ENCODE results near the gene TIMM44. TPM values are rescaled to one million over a fixed set of nuclear protein-coding genes. Genes with fewer than 3 reads are reported as not detected.
"Not testable (repeated sequence)": the region's sequence is repeated elsewhere in the genome, so short reads cannot be mapped to it uniquely, and the experiment has no call there.

TIMM44 gene
- total RNA-seq, 1 donor: 57.9 TPM

DNA sequence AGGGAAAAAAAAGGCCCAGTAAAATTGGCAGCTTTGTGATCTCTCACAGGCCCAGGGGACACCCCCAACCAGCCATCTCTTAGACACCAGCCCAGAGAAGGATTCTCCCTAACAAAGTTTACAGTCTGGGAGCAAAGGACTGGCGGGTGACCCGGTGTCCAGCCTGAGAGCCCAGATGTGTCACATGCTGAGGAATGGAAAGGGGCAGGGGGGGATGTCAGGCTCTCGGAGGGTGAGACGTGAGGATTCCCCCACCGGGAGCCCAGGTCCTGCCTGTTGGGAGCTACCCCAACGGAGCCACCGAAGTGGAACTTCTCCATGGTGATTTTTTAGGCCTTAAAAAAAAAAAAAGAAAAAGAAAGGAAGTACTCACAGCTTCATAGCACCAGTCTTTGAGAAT, 12.7 kb downstream of the TIMM44 start:
- TF ChIP-seq, protein P1, sequence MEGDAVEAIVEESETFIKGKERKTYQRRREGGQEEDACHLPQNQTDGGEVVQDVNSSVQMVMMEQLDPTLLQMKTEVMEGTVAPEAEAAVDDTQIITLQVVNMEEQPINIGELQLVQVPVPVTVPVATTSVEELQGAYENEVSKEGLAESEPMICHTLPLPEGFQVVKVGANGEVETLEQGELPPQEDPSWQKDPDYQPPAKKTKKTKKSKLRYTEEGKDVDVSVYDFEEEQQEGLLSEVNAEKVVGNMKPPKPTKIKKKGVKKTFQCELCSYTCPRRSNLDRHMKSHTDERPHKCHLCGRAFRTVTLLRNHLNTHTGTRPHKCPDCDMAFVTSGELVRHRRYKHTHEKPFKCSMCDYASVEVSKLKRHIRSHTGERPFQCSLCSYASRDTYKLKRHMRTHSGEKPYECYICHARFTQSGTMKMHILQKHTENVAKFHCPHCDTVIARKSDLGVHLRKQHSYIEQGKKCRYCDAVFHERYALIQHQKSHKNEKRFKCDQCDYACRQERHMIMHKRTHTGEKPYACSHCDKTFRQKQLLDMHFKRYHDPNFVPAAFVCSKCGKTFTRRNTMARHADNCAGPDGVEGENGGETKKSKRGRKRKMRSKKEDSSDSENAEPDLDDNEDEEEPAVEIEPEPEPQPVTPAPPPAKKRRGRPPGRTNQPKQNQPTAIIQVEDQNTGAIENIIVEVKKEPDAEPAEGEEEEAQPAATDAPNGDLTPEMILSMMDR (IDR thresholded peaks at IDR 0.05; ENCODE audit: insufficient read depth, low read depth, low read length): no peak
- DNase-seq (ENCODE audit: low read depth): no peak
- H3K4me3 ChIP-seq (ENCODE audit: low read depth, low read length): no peak overlapping the region

DNA sequence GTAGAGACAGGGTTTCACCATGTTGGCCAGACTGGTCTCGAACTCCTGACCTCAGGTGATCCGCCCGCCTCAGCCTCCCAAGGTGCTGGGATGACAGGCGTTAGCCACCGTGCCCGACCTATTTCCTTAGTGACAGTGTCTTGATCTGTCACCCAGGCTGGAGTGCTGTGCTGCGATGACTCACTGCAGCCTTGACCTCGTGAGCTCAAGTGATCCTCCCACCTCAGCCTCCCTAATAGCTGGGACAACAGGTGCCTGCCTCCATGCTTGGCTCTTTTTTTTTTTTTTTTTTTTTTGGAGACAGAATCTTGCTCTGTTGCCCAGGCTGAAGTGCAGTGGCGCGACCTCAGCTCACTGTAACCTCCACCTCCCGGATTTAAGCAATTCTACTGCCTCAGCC, 13.4 kb downstream of the TIMM44 start:
- not testable (repeated sequence) for DNase-seq (ENCODE audit: low read depth); H3K4me3 ChIP-seq (ENCODE audit: low read depth, low read length)

DNA sequence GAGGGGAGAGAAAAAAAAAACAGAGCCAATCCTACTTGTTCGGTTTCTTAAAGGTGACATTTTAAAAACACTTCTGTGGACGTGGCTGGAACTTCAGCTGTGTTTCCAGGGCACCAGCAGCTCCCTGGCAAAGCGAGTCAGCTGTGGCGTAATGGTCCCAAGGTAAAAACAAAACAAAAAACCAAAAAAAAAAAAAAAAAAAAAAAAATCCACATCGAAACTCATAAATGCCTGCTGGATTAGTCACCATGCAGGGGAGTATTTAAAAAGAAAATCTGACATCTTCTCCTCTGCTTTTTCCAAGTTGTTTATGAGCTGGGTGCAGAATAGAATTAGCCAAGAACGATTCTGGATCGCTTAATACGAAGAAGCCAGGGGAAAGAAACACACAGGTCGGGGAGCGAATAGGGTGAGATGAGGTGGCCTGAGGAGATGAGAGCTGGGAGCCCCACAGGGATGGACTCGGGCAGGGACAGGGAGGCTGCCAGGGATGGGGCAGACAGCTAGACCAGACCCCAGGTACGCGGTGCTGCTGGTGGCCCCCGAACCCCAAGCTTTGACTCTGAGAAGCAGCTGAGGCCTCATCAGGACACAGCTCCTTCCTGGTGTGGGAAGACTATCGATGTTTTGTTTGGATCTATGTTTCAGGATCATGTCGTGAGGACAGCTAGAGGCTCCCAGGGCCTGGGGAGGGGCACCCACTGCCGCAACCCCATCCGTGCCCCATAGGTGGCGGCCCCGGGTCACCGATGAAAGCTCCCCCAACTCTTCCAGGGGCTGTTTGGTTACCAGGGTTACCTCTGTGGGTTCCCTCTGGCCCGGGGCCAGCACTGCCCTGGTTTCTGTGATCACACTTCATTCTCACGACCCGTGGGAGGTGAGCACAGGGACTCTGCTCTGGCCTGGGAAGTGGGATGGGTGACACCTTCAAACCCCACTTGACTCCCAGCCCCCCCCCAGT, 14.4 kb downstream of the TIMM44 start:
- TF ChIP-seq, protein P1 (IDR thresholded peaks at IDR 0.05; ENCODE audit: insufficient read depth, low read depth, low read length): peak; percentile 57
- peak overlapping the region; percentile 27 for H3K4me3 ChIP-seq (ENCODE audit: low read depth, low read length)
- DNase-seq (ENCODE audit: low read depth): peak; percentile 93

DNA sequence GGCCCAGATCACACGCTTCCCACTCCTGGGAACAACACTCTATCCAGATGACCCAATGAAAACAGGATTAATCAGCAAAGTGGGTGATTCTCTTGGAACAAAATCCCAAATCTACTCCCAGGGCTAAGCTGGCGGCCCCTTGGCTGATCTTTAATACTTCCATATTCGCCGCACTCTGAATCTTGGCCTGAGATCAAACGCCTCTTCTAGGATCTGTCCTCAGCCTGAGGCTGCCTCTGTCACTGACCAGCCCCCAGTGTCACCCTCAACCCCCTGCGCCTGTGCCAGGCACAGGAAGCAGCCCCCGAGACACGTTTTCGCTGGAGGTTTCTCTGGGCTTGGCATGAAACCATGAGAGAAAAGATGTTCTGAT, 15.1 kb downstream of the TIMM44 start:
- H3K4me3 ChIP-seq (ENCODE audit: low read depth, low read length): peak overlapping the region; percentile 10
- TF ChIP-seq, protein P1 (IDR thresholded peaks at IDR 0.05; ENCODE audit: insufficient read depth, low read depth, low read length): no peak
- DNase-seq (ENCODE audit: low read depth): no peak

DNA sequence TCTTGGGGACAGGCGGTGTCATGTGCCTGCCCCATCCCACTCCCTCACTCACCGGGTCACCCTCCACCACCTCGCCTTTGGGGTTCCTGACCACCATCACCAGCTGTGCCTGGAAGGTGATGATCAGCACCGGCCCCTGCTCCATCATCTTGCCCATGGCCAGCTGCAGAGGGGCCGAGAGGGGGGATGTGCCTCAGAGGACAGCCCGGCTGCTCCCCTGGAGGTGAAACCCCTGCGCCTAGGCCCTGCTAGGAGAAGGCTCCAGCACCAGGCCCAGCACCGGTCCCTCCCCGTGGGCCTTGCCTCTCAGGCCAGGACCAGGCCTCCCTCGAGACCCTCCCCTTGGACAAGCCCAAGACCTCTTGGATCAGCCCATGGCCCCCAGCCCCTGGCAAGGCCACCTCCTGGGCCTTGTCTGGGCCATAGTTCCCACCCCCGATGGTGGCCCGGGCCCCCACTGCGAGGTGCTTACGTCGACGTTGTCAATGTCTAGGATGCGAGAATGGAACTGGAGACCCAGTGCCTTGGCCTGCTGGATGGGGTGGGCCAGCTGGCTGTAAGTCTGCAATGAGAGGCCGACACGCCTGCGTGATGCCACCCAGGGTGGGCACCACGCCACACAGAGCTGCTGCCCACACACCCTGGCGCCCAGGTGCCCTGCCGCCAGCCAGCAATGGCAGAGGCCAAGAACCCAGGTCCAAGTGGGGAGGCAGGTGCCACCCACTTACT, 15.7 kb downstream of the TIMM44 start:
- TF ChIP-seq, protein P1 (IDR thresholded peaks at IDR 0.05; ENCODE audit: insufficient read depth, low read depth, low read length): no peak
- no peak for DNase-seq (ENCODE audit: low read depth)
- H3K4me3 ChIP-seq (ENCODE audit: low read depth, low read length): no peak overlapping the region

DNA sequence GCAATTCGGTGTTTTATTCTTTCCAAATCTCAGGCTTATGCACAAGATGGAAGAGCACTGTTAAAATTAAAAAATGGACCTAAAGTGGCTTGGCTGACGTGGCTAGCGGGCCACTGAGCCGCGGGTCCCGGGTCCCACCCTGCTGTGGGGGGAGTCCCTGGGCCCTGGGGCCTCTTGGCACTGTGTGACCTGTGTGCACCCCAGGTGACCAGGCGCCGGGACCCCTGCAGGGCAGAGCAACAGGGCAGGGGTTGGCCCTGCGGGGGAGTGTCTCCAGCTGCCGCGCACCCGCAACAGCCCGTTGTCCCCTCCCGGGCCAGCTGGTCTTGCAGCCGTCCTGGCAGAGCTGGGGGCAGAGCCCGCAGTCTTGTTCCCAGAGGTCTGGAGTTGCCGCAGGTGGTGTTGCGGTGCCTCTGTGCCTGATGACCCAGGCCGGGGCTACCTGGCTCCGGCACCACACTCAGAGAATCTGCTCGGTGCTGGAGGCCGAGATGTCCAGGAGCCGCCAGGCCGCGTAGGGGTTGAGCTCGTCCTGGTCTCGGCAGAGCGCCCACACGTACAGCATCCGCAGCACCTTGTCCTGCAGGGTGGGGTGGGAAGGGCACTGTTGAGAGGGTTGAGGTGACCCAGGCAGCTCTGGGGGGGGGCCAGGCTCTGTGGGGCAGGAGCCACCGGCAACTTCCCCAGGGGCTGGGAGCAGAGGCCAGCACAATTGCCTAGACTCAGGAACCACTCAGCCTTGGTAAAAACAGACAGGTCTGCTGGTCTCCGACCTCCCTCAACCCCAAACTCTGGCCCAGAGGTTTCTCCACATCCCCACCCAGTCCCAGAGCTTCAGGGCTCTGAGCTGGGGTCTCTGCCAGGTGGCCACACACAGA, 16.5 kb downstream of the TIMM44 start:
- no peak for DNase-seq (ENCODE audit: low read depth)
- H3K4me3 ChIP-seq (ENCODE audit: low read depth, low read length): no peak overlapping the region
- TF ChIP-seq, protein P1 (IDR thresholded peaks at IDR 0.05; ENCODE audit: insufficient read depth, low read depth, low read length): no peak
